Body of pancreas (tissue), 4 donors: ENCODE data around the gene TBCA. TPM values are rescaled to one million over a fixed set of nuclear protein-coding genes. Genes with fewer than 3 reads are reported as not detected.

ENCODE experiments used
- ATAC-seq: fragments of 150-250 bp; one replicate; pipeline ENCODE4 v1.9.1; 2016
- DNase-seq, 4 donors: peaks; one replicate each; pipeline ENCODE4 v3.0.0-alpha.2; 2019
- H3K27ac ChIP-seq, 4 donors: fragments of 200-600 bp; sonication (generic); 1 replicate in 3 of 4; 2 replicates in 1 of 4; pipeline versions ENCODE4 v1.5.1 to v1.6.1; 2016 to 2019; ENCODE audit warnings: mild to moderate bottlenecking in 1 of 4, mixed read lengths in 1 of 4, moderate library complexity in 1 of 4
- H3K27me3 ChIP-seq, 2 donors: fragments of 200-600 bp; sonication (generic); one replicate each; pipeline ENCODE4 v1.6.0; 2016; ENCODE audit warnings: mild to moderate bottlenecking in 1 of 2
- H3K36me3 ChIP-seq, 2 donors: fragments of 200-600 bp; sonication (generic); replicated peaks in 1 of 2; 2 replicates each; pipeline ENCODE4 v1.5.1; 2016; ENCODE audit warnings: low read depth in 2 of 2; ENCODE audit not compliant: insufficient read depth in 1 of 2
- H3K4me1 ChIP-seq: fragments of 200-600 bp; sonication (generic); one replicate; pipeline ENCODE4 v1.6.0; 2016
- H3K4me3 ChIP-seq, 2 donors: fragments of 200-600 bp; sonication (generic); 1 replicate in 1 of 2; 2 replicates in 1 of 2; pipeline ENCODE4 v1.5.1; 2016 to 2019
- H3K9me3 ChIP-seq, 3 donors: fragments of 200-600 bp; sonication (generic); 1 replicate in 2 of 3; 2 replicates in 1 of 3; pipeline ENCODE4 v1.5.1; 2016
- POLR2A ChIP-seq, 3 donors: fragments of 450-650 bp; IDR thresholded peaks; one replicate each; pipeline ENCODE4 v1.6.1; 2016; ENCODE audit warnings: antibody characterized with exemption in 3 of 3, mild to moderate bottlenecking in 2 of 3
- WGBS, 2 donors: methylation state at CpG; one replicate each; pipeline ENCODE4 v1.1.5; 2017; 5-methylcytosine and 5-hydroxymethylcytosine counted together
- intact Hi-C: fragments of 100-400 bp; cut with DNase I; formaldehyde crosslinking; loops from one replicate; pipeline ENCODE4 v1.15.1; 2023
- total RNA-seq, 2 donors: library from RNA; depleted of rRNA; stranded (reverse); fragments of >200 nt; gene quantifications; one replicate each; pipeline ENCODE4 v1.1.0, GENCODE V29; 2016
- TF ChIP-seq, protein P1 (sequence below), 7 experiments: fragments of 450-650 bp in 4 of 7; fragments of 200-600 bp in 3 of 7; sonication (generic) in 3 of 7; IDR thresholded peaks; one replicate each; pipeline ENCODE4 v1.5.1; 2016 to 2019; ENCODE audit warnings: antibody characterized with exemption in 7 of 7

The TBCA gene, protein sequence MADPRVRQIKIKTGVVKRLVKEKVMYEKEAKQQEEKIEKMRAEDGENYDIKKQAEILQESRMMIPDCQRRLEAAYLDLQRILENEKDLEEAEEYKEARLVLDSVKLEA
- total RNA-seq: 10 to 100 TPM; 63.6 to 77.8 TPM

DNA sequence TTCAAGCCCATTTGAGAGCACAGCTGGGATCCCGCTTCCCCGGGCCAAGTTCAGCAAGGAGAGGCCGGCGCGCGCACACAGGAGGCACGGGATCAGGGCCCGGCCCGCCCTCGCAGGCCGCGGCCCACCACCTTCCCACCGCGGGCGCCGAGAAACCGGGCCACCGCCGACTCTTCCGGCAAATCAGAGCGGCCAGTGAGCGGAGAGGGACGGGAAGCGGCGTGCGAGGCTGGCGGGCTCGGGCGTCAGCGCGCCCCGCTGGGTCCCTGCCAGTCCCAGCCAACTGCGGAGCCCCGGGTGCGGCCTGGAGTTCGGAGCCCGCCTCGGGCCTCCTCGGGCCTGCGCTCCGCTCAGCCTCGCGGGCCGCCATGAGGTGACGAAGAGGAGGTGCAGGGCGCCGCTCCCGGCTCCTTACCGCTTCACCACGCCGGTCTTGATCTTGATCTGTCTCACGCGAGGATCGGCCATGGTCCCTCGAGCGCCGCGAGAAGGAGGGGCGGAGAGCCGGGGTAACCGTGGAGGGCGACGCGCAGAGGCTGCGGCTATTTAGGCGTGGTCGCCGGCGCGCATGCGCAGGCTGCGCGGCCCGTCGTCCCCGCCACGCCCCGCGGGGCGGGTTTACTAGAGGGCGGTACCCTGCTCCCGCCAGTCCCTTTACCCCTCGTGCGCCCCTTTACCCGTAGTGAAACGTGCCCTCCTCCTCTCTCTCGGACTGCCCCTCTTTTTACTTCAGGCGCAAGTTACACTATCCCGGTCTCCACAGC, at the start of gene TBCA:
TSS of gene TBCA (minus strand) at position 550 of the 764 bp plus-strand sequence. CDS start at position 468, 82 bp downstream.
- WGBS, 2 donors: 0% methylated on average over 20 to 89 of the region's 89 CpGs
- Histone ChIP-seq H3K9me3 (no peaks in the 10 kb centered on the region), H3K27ac (peak within 1 kb of the TSS; percentile 94 to 97 (median 94)), H3K4me1 (peaks cover 41% of the 10 kb centered on the region), H3K4me3 (peak within 1 kb of the TSS; percentile 37 to 61), H3K27me3 (no peaks in the 10 kb centered on the region), H3K36me3 (no peaks in the 10 kb centered on the region)
- intact Hi-C loops: no loop called here
- peak; percentile 77 to 84 (median 78) for TF ChIP-seq POLR2A (IDR thresholded peaks at IDR 0.05)
- TF ChIP-seq, protein P1, sequence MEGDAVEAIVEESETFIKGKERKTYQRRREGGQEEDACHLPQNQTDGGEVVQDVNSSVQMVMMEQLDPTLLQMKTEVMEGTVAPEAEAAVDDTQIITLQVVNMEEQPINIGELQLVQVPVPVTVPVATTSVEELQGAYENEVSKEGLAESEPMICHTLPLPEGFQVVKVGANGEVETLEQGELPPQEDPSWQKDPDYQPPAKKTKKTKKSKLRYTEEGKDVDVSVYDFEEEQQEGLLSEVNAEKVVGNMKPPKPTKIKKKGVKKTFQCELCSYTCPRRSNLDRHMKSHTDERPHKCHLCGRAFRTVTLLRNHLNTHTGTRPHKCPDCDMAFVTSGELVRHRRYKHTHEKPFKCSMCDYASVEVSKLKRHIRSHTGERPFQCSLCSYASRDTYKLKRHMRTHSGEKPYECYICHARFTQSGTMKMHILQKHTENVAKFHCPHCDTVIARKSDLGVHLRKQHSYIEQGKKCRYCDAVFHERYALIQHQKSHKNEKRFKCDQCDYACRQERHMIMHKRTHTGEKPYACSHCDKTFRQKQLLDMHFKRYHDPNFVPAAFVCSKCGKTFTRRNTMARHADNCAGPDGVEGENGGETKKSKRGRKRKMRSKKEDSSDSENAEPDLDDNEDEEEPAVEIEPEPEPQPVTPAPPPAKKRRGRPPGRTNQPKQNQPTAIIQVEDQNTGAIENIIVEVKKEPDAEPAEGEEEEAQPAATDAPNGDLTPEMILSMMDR (IDR thresholded peaks at IDR 0.05): peak in 6 of 7 experiments; percentile 20 to 51 (median 40)
- ATAC-seq (peak; percentile 93), DNase-seq (peak; percentile 84 to 88 (median 86))

DNA sequence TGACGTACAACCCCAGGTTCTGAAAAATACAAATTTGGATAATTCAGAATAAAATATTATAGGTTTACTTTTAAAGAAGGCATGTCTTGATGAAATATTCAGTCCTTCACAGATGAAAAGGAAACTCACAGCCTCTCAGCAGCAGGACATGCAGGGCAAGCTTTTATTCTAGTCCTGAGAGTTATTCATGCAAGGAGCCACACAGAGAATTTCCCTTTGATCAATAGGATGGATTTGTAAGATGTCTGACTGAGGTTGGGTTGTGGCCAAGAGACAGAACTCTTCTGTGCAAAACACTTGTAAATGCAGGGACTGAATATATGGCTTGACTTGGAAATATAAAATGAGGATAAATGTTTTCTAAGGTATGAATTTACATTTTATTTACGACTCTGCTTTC, 48.8 kb upstream of the TBCA start:
- no peak for DNase-seq
- H3K4me3 ChIP-seq: no peak overlapping the region

DNA sequence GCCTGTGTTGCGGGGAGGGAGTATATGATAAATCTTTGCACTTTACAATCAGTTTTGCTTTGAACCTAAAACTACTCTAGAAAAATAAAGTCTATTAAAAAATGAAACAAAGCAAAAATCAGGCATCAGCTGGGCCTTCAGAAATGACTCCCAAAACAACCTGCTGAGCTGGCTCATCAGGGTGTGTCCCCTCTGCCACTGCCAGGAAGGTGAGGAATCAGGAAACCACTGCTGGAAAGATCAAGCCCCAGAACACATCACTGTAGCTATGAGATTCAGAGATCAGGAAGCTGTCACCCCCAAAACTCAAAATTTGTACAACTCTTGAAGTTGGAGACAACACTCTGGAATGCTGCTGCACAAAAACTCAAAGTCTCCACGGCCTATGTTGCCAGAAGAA, 40.5 kb upstream of the TBCA start:
- no peak overlapping the region for H3K27ac ChIP-seq
- no peaks in the 10 kb centered on the region for H3K27me3 ChIP-seq
- no peak for TF ChIP-seq POLR2A (IDR thresholded peaks at IDR 0.05)
- TF ChIP-seq, protein P1 (IDR thresholded peaks at IDR 0.05): no peak
- no peak for ATAC-seq
- WGBS, 2 donors: 19 to 28% methylated on average over 2 of the region's 2 CpGs
- intact Hi-C loops: no loop called here
- no peak for DNase-seq
- H3K36me3 ChIP-seq: no peaks in the 10 kb centered on the region
- H3K4me1 ChIP-seq: no peaks in the 10 kb centered on the region
- H3K4me3 ChIP-seq: no peak overlapping the region
- no peaks in the 10 kb centered on the region for H3K9me3 ChIP-seq

More for the DNA sequence above, 48.8 kb upstream of the TBCA start:
- no peak overlapping the region for H3K27ac ChIP-seq
- H3K27me3 ChIP-seq: peaks cover 0 to 3% of the 10 kb centered on the region in 2 donors
- ATAC-seq: no peak
- no peaks in the 10 kb centered on the region for H3K4me1 ChIP-seq
- TF ChIP-seq, protein P1 (IDR thresholded peaks at IDR 0.05): no peak
- TF ChIP-seq POLR2A (IDR thresholded peaks at IDR 0.05): no peak
- intact Hi-C loops: no loop called here
- H3K9me3 ChIP-seq: no peaks in the 10 kb centered on the region
- H3K36me3 ChIP-seq: no peaks in the 10 kb centered on the region
- 83 to 84% methylated on average over 2 of the region's 2 CpGs for WGBS, 2 donors

DNA sequence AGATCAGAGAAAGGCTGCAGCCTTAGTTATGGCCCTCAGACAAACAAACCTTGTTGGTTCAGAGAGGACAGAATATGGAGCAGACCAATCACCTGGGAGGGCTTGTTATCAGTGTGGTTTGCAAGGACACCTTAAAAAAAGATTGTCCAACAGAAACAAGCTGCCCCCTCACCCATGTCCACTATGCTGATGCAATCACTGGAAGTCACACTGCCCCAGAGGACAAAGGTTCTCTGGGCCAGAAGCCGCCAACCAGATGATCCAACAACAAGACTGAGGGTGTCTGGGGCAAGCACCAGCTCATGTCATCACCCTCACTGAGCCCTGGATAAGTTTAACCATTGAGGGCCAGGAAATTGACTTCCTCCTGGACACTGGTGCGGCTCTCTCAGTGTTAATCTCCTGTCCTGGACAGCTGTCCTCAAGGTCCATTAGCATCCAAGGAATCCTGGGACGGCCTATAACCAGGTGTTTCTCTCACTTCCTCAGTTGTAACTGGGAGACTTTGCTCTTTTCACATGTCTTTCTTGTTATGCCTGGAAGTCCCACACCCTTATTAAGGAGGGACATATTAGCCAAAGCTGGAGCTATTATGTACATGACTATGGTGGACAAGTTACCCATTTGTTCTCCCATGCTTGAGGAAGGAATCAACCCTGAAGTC, 36.9 kb upstream of the TBCA start:
- Histone ChIP-seq H3K36me3 (no peaks in the 10 kb centered on the region), H3K4me1 (no peaks in the 10 kb centered on the region), H3K4me3 (no peak overlapping the region), H3K27me3 (no peaks in the 10 kb centered on the region), H3K27ac (no peak overlapping the region), H3K9me3 (no peaks in the 10 kb centered on the region)
- intact Hi-C loops: no loop called here
- TF ChIP-seq, protein P1 (IDR thresholded peaks at IDR 0.05): no peak
- no peak for TF ChIP-seq POLR2A (IDR thresholded peaks at IDR 0.05)
- no peak for ATAC-seq
- DNase-seq: no peak
- WGBS, 2 donors: 90% methylated on average over 2 to 3 of the region's 3 CpGs
